HG02973 (cell line): ENCODE measurements around the gene NME3.
A peak's percentile ranks its signal among the peaks of the same experiment; 100 is the strongest.

ENCODE experiments used
- ATAC-seq: cut with Tn5 transposase; IDR thresholded peaks from one replicate; pipeline ENCODE4 v1.9.1; 2021; ENCODE audit warnings: moderate library complexity; ENCODE audit not compliant: unreplicated experiment

Gene NME3

GRCh38 chr16:1781758-1782407 lies 10.5 kb upstream of the NME3 start:
- ATAC-seq: peak; percentile 9

GRCh38 chr16:1781254-1781653 lies 9.9 kb upstream of the NME3 start:
- no peak for ATAC-seq

DNA sequence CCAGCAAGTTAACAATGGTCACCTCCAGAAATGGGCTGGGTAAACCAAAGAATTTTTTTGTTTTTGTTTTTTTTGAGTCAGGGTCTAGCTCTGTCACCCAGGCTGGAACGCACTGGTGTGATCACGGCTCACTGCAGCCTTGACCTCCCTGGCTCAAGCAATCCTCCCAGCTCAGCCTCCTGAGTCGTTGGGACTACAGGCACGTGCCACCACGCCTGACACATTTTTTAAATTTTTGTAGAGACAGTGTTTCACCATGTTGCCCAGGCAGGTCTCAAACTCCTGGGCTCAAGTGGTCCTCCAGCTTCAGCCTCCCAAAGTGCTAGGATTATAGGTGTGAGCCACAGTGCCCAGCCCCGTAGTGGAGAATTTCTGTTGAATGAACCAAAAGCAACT lies 9.3 kb upstream of the NME3 start:
- no peak for ATAC-seq

- ATAC-seq: no peak
Observed at GRCh38 chr16:1779741-1780676, 8.7 kb upstream of the NME3 start.

DNA sequence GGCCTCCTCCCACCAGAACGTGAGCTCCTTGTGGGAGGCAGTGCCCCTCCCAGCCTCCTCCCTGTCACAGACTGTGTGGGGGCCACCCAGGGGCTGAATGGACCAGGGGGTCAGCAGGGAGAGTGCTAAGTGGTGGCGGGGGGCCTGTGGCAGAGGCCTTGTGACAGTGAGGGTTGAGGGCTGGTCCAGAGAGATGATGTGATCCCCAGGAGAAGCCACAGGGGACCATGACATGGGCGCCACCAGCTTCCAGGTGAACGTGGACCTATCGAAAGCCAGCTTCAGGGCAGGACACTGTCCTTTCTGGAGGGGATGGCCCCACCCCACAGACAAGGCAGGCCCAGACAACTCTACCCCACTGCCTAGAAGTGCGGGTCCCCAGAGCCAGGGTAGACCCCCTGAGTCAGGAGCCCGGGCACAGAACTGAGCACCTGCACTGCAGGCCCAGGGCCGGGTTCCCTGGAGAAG lies 7.9 kb upstream of the NME3 start:
- ATAC-seq: no peak

- ATAC-seq: no peak
Observed at GRCh38 chr16:1778200-1779179, 7.1 kb upstream of the NME3 start.

- ATAC-seq: no peak
Observed at GRCh38 chr16:1777375-1778199, 6.2 kb upstream of the NME3 start.

- ATAC-seq: no peak
Observed at GRCh38 chr16:1776991-1777374, 5.6 kb upstream of the NME3 start.

DNA sequence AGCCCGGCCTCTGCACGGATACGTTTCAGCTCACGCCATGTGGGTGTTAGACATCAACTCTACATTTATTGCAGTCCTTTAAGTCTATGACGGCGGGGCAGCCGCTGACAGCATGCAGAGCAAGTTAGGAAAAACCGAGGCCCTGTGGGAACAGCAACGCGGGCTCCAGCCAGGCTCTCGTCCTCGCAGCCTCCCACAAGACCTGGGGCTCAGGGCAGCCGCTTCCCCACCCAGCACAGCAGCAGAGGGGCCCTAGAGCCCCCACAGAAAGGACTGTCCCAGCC lies 5.3 kb upstream of the NME3 start:
- no peak for ATAC-seq

- no peak for ATAC-seq
Observed at GRCh38 chr16:1775846-1776671, 4.7 kb upstream of the NME3 start.

- no peak for ATAC-seq
Observed at GRCh38 chr16:1775006-1775845, 3.9 kb upstream of the NME3 start.

DNA sequence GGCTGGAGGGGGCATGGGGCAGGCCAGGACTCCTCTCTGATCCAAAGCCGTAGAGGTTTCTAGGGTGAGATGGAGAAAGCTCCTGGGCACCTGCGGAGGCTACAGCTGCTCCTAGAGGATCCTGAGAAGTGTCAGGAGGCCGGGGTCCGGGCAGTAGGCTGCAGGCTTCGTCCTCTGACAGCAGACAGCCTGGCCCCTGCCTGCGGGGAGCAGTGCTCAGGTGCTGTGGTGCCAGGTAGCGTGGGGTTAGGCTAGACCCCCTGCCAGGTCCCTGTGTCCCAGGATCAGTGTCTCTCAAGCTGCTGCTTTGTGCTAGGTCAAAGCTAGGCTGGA lies 3.1 kb upstream of the NME3 start:
- ATAC-seq: no peak

- ATAC-seq: no peak
Observed at GRCh38 chr16:1773703-1774447, 2.5 kb upstream of the NME3 start.

- ATAC-seq: peak; percentile 34
Observed at GRCh38 chr16:1772908-1773702, 1.8 kb upstream of the NME3 start, which contains the start of gene MRPS34. Gene MRPS34 (minus strand): TSS chr16:1773134. CDS start chr16:1773119, 15 bp downstream.

GRCh38 chr16:1772362-1772907 lies 1.1 kb upstream of the NME3 start, which contains the start of gene EME2:
Gene EME2 (plus strand): TSS chr16:1772810. CDS start chr16:1773228, 418 bp downstream.
- peak; percentile 11 for ATAC-seq

DNA sequence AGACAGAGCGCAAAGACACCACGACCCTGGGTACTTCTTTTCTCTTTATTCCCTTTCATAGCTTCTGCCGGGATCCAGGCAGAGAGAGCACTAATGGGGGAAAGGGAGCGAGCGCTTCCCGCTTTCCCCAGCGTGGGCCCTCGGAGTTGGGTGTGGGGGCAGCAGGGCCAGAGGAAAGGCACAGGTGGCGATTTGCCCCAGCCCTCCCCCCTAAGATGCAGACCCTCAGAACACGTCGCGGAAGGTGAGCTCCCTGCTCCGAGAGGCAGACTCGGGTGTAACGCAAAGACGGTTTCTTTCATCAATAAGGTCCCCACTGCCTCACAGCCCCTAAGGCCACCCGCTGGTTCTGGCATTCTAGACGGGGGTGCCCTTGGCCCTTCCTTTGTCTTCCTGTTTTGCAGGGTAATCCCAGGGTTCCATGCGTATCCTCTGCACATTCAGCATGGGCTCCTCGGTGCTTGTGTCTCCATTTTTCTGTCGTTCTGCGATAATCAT lies 570 bp upstream of the NME3 start:
- no peak for ATAC-seq
